Activated CD8-positive, alpha-beta T cell treated with anti-CD3 and anti-CD28 coated beads, Interleukin-2, amount 10 ng/mL, durations not matched to agents 7 days and 5 days (primary cell): ENCODE data around the gene ZBTB7C. TPM values are rescaled to one million over a fixed set of nuclear protein-coding genes. Genes with fewer than 3 reads are reported as not detected.
"Not testable (repeated sequence)": the region's sequence is repeated elsewhere in the genome, so short reads cannot be mapped to it uniquely, and the experiment has no call there.

Experiments used
- ATAC-seq: fragments of 150-1000 bp; cut with Tn5 transposase; one replicate; pipeline ENCODE4 v1.10.0; 2021; ENCODE audit warnings: moderate library complexity
- CTCF ChIA-PET: fragments of 350-600 bp; sonication (Branson Sonifier 250); formaldehyde crosslinking; loops from one replicate; lab custom pipeline; 2021; ENCODE audit warnings: antibody characterized with exemption; lab: Charles Lee
- POLR2A ChIA-PET: fragments of 350-600 bp; sonication (Branson Sonifier 250); formaldehyde crosslinking; loops from one replicate; lab custom pipeline; 2021; ENCODE audit warnings: antibody characterized with exemption; lab: Charles Lee
- DNase-seq: peaks from one replicate; pipeline ENCODE4 v3.0.0-alpha.2; 2020
- H3K27ac Mint-ChIP-seq: one replicate; pipeline ENCODE4 v1.8.0; 2021; ENCODE audit warnings: mild to moderate bottlenecking, mixed read lengths
- H3K27me3 Mint-ChIP-seq: one replicate; pipeline ENCODE4 v1.8.0; 2021; ENCODE audit warnings: low read depth, mixed read lengths
- H3K36me3 Mint-ChIP-seq: one replicate; pipeline ENCODE4 v1.8.0; 2021; ENCODE audit warnings: low read depth, mixed read lengths
- H3K4me1 Mint-ChIP-seq: one replicate; pipeline ENCODE4 v1.8.0; 2021; ENCODE audit warnings: low read depth, mixed read lengths
- H3K4me3 Mint-ChIP-seq: one replicate; pipeline ENCODE4 v1.8.0; 2021; ENCODE audit warnings: mild to moderate bottlenecking, mixed read lengths
- H3K9me3 Mint-ChIP-seq: one replicate; pipeline ENCODE4 v1.8.0; 2022; ENCODE audit warnings: mixed read lengths; ENCODE audit not compliant: insufficient read depth
- total RNA-seq, 2 experiments: library from RNA; stranded (reverse); gene quantifications; one replicate each; pipeline ENCODE4 v1.2.3, GENCODE V29; 2021

The ZBTB7C gene
- total RNA-seq, 2 experiments from 2014 or later = not detected

- ChIA-PET CTCF (no interaction called here), POLR2A (no interaction called here)
- DNase-seq = no peak
- Mint-ChIP-seq H3K27ac (no peak overlapping the region), H3K4me3 (no peak overlapping the region), H3K4me1 (peaks cover 6% of the 10 kb centered on the region), H3K36me3 (no peaks in the 10 kb centered on the region), H3K27me3 (no peaks in the 10 kb centered on the region), H3K9me3 (no peaks in the 10 kb centered on the region)
- no peak for ATAC-seq
These were observed 112.6 kb downstream of the ZBTB7C start for GRCh38 chr18:48296581-48296980.

GRCh38 chr18:48295586-48296311 lies 113.4 kb downstream of the ZBTB7C start:
- H3K4me1 Mint-ChIP-seq = peaks cover 6% of the 10 kb centered on the region
- ChIA-PET POLR2A (no interaction called here), CTCF (no interaction called here)
- H3K9me3 Mint-ChIP-seq = no peaks in the 10 kb centered on the region
- no peak for ATAC-seq
- H3K36me3 Mint-ChIP-seq = no peaks in the 10 kb centered on the region
- H3K27ac Mint-ChIP-seq = no peak overlapping the region
- H3K4me3 Mint-ChIP-seq = no peak overlapping the region
- DNase-seq = peak; percentile 9
- H3K27me3 Mint-ChIP-seq = no peaks in the 10 kb centered on the region

DNA sequence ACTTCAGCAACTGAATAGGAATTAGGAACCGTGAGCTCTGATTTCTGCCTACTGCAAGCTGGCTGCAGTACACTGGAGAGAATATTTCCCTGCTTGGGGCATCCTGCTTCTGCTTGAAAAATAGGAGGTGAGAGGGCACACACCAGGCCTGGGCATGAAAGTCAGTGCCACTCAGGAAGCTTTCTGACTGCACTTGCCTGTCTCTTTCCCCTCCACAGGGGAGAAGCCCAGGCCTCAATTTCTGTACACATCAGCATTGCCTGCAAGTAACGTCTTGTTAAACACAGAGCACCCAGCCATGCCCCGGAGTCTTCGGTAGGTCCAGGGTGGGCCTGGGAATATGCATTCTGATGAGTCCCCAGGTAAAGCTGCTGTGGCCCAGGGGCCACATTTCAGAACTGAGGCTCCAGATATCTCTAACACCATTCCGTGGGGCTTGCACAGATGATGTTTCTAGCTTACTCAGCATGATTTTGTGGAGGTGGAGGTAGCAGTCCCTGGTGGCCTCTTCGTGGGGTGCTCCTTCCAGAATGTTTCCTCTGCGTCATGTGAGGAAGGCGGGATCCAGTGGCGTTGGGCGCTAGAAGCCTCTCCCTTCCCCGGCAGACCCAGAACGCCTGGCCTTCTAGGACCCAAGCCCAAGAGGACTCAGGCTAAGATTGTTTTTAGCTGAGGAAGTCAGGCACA lies 114.1 kb downstream of the ZBTB7C start:
- no peaks in the 10 kb centered on the region for H3K36me3 Mint-ChIP-seq
- no peaks in the 10 kb centered on the region for H3K4me1 Mint-ChIP-seq
- ATAC-seq (no peak), DNase-seq (peak; percentile 13)
- no peak overlapping the region for H3K27ac Mint-ChIP-seq
- ChIA-PET POLR2A (interaction anchor here (0.7 kb wide), 1 partner anchor 22 kb away, joined by 4 read pairs; no protein-coding TSS in a partner anchor), CTCF (no interaction called here)
- H3K27me3 Mint-ChIP-seq = no peaks in the 10 kb centered on the region
- no peak overlapping the region for H3K4me3 Mint-ChIP-seq
- H3K9me3 Mint-ChIP-seq = no peaks in the 10 kb centered on the region

GRCh38 chr18:48293954-48294898 lies 115.0 kb downstream of the ZBTB7C start:
- no peak overlapping the region for H3K27ac Mint-ChIP-seq
- no peaks in the 10 kb centered on the region for H3K4me1 Mint-ChIP-seq
- no peaks in the 10 kb centered on the region for H3K36me3 Mint-ChIP-seq
- no peaks in the 10 kb centered on the region for H3K9me3 Mint-ChIP-seq
- ChIA-PET CTCF (no interaction called here), POLR2A (interaction anchor here (0.7 kb wide), 1 partner anchor 21 kb away, joined by 4 read pairs; no protein-coding TSS in a partner anchor)
- peak; percentile 5 for DNase-seq
- H3K4me3 Mint-ChIP-seq = no peak overlapping the region
- no peak for ATAC-seq
- peaks cover under 1% of the 10 kb centered on the region for H3K27me3 Mint-ChIP-seq

DNA sequence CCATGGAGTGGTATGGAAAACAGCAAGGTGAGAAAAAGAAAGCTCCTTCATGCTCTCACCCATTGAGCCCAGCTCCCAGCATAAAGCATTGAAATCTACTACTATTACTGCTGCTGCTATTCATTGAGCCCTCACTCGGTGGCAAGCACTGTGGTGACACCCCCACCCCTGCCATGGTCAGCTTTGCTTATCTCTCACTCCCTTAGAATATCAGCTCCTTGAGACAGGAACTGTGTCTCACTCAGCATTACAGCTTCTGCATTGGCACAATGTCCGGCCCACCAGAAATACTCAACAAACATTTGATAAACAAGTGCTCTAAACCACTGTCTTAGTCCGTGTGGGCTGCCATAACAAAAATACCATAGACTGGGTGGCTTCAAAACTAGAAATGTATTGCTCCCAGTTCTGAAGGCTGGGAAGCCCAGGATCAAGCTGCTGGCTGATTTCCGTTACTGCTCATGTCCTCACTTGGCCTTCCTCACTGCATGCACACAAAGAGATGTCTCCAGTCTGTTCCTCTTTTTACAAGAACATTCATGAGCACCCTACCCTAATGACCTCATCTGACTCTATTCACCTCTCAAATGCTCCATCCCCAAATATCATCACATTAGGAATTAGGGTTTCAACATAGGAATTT lies 116.3 kb downstream of the ZBTB7C start:
- ATAC-seq = no peak
- CTCF ChIA-PET = no interaction called here
- no peak for DNase-seq
- no peaks in the 10 kb centered on the region for H3K4me1 Mint-ChIP-seq
- no peaks in the 10 kb centered on the region for H3K36me3 Mint-ChIP-seq
- no peaks in the 10 kb centered on the region for H3K9me3 Mint-ChIP-seq
- POLR2A ChIA-PET = no interaction called here
- H3K27me3 Mint-ChIP-seq = peaks cover 2% of the 10 kb centered on the region
- no peak overlapping the region for H3K27ac Mint-ChIP-seq
- H3K4me3 Mint-ChIP-seq = no peak overlapping the region

DNA sequence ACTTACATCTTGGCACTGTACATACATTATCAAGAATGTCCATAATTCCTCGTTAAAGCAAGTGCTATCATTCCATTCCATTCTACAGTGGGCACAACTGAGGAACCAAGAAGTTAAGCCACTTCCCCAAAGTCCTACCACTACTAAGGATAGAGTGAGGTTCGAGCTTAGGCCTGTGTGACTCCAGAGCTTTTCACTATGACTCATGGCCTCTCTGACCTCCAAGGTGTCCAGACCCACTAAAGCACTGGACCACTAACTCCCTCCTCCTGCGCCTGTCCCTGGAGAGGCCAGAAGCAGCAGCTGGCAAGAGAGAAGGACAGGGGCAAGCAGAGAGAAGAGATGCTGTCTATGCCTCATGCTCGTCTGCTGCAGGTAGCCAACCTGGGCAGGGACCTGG lies 117.0 kb downstream of the ZBTB7C start:
- no peaks in the 10 kb centered on the region for H3K36me3 Mint-ChIP-seq
- DNase-seq = no peak
- ChIA-PET POLR2A (no interaction called here), CTCF (no interaction called here)
- H3K4me3 Mint-ChIP-seq = no peak overlapping the region
- H3K27ac Mint-ChIP-seq = no peak overlapping the region
- ATAC-seq = no peak
- H3K4me1 Mint-ChIP-seq = no peaks in the 10 kb centered on the region
- no peaks in the 10 kb centered on the region for H3K9me3 Mint-ChIP-seq
- peaks cover 6% of the 10 kb centered on the region for H3K27me3 Mint-ChIP-seq

DNA sequence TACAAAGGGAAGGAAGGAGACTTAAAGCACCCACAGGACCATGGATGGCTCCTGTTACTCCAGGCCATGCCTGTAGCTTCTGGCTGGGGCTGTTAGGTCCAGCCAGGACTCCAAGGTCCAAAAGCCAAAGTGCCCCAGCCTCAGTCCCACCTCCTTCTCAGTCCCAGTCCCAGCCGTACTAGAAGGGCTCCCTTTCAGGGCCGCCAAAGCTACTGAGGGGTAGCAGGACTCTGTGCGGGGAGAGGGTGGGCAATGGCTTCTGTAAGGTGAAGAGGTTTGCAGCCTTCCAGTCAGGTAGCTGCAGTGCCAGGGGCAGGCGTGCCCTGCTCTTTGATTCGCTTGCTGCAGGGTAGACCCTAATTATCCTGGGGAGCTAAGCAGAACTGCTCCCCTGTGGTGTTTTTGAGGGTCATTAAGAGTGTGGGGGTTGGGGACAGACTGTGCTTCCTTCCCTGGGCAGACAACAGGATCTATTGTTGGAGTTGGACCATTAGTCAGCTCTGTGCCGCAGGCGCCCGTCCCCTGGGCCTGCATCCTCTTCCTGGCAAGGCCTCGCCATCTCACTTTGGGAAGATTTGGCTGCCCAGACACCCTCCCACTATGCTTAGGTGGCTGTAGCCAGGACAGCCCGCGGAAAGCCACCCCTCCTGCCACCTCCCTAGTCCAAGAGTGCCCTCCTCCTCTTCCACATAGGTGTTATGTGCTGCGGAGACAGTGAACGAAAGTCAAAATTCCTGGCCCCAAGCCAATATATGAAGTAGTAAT lies 118.8 kb downstream of the ZBTB7C start:
- no peaks in the 10 kb centered on the region for H3K4me1 Mint-ChIP-seq
- ChIA-PET POLR2A (no interaction called here), CTCF (no interaction called here)
- ATAC-seq (no peak), DNase-seq (no peak)
- H3K27me3 Mint-ChIP-seq = peaks cover 6% of the 10 kb centered on the region
- H3K27ac Mint-ChIP-seq = no peak overlapping the region
- H3K36me3 Mint-ChIP-seq = no peaks in the 10 kb centered on the region
- H3K9me3 Mint-ChIP-seq = no peaks in the 10 kb centered on the region
- H3K4me3 Mint-ChIP-seq = no peak overlapping the region

DNA sequence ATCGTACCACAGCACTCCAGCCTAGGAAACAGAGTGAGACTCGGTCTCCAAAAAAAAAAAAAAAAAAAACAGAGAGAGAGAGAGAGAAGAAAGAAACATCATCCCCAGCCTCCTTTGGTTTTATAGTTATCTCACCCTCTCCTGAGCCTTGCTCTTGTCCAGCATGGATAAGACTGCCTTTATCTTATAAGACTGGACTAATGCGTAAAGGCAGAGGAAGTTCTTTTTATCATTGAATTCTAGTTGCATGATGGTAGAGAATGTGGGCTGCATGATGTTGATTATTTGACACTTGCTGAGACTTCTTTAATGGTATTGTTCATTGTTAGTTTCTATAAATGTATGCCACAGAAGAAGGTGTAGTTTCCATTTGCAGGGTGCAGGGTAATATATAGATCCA lies 124.4 kb downstream of the ZBTB7C start:
- ATAC-seq = no peak
- no peaks in the 10 kb centered on the region for H3K9me3 Mint-ChIP-seq

DNA sequence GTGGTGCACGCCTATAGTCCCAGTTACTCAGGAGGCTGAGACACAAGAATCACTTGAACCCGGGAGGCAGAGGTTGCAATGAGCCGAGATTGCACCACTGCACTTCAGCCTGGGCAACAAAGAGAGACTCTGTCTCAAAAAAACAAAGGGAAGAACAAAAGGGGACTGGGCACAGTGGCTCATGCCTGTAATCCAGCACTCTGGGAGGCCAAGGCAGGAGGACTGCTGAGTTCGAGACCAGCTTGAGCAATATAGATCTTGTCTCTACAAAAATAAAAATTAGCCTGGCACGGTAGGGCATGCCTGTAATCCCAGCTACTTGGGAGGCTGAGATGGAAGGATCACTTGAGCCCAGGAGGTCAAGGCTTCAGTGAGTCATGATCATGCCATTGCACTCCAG lies 125.2 kb downstream of the ZBTB7C start:
- POLR2A ChIA-PET, H3K4me3 Mint-ChIP-seq, H3K27ac Mint-ChIP-seq, H3K27me3 Mint-ChIP-seq, H3K36me3 Mint-ChIP-seq, CTCF ChIA-PET, H3K9me3 Mint-ChIP-seq, H3K4me1 Mint-ChIP-seq, ATAC-seq: not testable (repeated sequence)
- DNase-seq = peak; percentile 2

More for the DNA sequence above, 124.4 kb downstream of the ZBTB7C start:
- ChIA-PET CTCF (no interaction called here), POLR2A (no interaction called here)
- Mint-ChIP-seq H3K36me3 (no peaks in the 10 kb centered on the region), H3K4me3 (no peak overlapping the region), H3K27ac (no peak overlapping the region), H3K27me3 (peaks cover 8% of the 10 kb centered on the region), H3K4me1 (no peaks in the 10 kb centered on the region)
- no peak for DNase-seq

- DNase-seq, ATAC-seq, H3K36me3 Mint-ChIP-seq, CTCF ChIA-PET, H3K4me3 Mint-ChIP-seq, H3K27ac Mint-ChIP-seq, H3K4me1 Mint-ChIP-seq, H3K9me3 Mint-ChIP-seq, POLR2A ChIA-PET, H3K27me3 Mint-ChIP-seq: not testable (repeated sequence)
These were observed 127.7 kb downstream of the ZBTB7C start for GRCh38 chr18:48281460-48281859.

GRCh38 chr18:48279312-48279711 lies 129.9 kb downstream of the ZBTB7C start:
- ATAC-seq = no peak
- no peak for DNase-seq
- Mint-ChIP-seq H3K27me3 (no peaks in the 10 kb centered on the region), H3K9me3 (no peaks in the 10 kb centered on the region), H3K27ac (no peak overlapping the region), H3K4me3 (no peak overlapping the region), H3K4me1 (no peaks in the 10 kb centered on the region), H3K36me3 (no peaks in the 10 kb centered on the region)
- ChIA-PET POLR2A (no interaction called here), CTCF (no interaction called here)
